Activated T-cell treated with anti-CD3 and anti-CD28 coated beads for 4 hours (primary cell): ENCODE measurements around the gene RNF182.
"Not testable (repeated sequence)": the region's sequence is repeated elsewhere in the genome, so short reads cannot be mapped to it uniquely, and the experiment has no call there.

Source experiments
- DNase-seq: peaks from one replicate; pipeline ENCODE4 v3.0.0-alpha.2; 2020

RNF182 gene

DNA sequence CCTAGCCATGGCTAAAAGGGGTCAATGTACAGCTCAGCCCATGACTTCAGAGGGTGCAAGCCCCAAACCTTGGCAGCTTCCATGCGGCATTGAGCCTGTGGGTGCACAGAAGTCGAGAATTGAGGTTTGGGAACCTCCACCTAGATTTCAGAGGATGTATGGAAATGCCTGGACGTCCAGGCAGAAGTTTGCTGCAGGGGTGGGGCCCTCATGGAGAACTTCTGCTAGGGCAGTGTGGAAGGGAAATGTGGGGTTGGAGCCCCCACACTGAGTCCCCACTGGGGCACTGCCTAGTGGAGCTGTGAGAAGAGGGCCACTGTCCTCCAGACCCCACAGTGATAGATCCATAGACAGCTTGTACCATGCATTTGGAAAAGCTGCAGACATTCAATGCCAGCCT lies 47.9 kb downstream of the RNF182 start:
- DNase-seq, result not testable (repeated sequence)

- not testable (repeated sequence) for DNase-seq
These were observed 48.7 kb downstream of the RNF182 start for GRCh38 chr6:13973422-13973821.

GRCh38 chr6:13978102-13978640 lies 53.4 kb downstream of the RNF182 start:
- DNase-seq, result no peak

DNA sequence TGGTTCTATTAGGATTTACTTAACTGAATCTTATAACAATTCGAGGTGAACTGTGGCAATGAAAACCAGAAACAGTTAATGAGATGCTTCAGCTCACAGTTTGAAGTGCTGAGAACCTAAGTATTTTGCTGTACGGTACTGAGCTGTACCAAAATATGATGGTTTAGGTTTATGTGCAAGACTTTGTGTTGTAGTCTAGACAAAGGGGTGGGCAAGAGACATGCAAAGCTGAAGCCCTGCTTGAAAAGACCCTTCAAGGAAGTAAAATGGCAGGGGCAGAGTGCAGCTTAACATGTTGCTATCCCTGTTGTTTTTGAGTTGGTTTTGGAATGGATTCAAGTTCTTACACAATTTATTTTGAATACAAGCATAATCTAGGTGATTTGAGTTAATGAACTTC lies 54.0 kb downstream of the RNF182 start:
- no peak for DNase-seq

DNA sequence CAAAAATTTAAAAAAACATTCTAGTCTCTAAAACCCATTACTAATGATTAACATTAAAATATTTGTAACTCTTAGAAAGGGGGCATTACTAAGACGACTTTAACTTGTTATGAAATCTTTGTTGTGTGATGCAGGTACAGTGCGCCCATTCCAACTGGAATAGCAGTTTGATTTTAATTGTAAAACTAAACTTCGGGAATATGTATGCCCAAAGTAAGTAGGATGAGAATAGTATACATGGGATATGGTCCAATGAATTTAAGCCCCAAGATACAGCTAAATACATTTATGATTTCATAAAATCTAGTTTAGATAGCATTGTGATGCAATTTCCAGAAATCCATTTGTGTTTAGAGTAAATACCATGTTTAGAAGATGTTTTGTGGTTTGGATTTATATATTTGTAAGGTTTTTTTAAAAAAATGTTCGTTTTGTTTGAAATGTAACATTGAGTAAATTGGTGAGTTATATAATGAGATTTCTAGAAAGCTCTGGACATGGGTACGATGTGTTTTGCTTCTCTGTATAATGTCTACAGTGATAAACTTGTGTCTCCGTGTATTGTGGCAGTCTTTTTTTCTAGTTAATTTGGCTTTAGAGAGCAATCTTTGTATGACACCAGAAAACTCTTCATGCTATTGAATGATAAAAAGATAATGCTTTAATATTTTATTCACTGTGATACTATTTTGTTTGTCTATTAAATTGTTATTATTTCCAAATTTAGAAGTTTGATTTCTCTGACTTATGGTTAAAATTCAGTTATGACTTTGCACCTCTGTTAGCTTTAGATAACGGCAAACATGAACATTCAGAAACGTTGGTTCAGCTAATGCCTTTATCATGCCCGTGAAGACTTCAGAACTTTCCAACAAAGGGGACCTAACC lies 54.8 kb downstream of the RNF182 start:
- DNase-seq, result no peak

DNA sequence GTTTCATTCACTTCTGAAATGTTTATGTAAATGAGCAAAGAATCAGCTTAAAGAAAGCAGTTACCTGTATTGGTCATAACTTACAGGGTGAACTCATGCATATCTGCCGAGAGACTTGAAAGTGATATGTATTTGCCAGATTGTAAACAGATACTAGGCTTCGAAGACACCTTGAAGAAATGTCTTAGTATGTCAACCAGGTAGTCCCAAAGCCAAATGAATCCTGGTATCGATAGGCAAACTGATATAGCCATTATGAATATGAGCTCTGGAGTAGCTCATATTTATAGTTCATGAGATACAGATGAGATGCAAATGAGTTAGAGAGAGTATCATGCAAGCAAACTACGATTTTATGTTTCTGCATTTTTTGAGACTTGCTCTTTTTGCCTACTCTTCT lies 55.8 kb downstream of the RNF182 start:
- DNase-seq, result no peak

- DNase-seq, result no peak
These were observed 61.0 kb downstream of the RNF182 start for GRCh38 chr6:13985663-13986325.

DNA sequence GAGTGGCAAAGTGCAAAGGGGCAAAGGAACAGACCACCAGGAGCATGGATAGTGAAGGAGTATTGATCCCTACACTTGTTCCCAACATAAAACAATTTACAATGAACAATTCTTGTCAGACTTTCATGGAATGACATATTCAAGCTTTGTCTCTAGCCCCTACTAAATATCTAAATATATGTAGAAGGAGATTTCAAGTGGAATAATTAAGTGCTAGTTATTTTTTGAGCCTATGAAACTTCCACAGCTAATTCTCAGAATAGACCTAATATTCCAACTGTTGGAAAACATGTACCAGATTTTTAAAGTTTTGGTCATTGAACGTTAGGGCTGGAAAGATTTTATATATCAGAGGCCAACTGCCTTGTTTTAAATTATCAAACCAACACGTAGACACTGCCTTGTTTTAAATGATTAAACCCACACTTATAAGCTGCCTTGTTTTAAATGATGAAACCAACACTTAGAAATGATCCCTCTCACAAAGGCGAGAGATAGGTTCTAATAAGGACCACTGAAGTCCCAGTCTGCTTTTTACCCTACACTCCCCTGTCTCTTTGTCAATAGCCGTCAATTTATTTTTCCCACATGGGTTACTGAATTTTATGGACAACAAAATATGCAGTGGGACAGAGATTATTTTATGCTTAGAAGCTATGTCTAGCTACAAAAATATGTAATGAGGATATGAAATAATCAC lies 62.1 kb downstream of the RNF182 start:
- no peak for DNase-seq

DNA sequence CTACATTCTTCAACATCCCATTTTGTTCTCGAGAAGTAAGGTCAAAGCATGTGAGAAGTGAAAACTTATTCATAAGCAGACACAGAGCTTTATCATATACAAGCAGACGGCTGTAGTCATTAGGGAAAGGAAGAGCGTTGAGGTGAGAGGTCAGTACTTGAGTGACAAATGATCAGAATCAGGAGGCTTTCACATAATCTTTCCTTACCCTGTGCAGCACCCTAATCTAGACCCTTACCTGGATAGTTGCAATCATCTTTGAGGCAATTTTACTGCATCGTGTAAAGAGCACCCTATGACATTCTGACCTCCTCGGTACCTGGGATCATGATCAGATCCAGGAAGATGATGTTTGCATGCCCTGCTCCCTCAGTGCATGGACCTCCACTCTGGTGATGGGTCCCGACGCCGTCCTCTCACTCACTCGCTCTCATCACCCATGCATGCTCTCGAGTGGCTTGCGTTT lies 62.7 kb downstream of the RNF182 start:
- DNase-seq, result no peak

DNA sequence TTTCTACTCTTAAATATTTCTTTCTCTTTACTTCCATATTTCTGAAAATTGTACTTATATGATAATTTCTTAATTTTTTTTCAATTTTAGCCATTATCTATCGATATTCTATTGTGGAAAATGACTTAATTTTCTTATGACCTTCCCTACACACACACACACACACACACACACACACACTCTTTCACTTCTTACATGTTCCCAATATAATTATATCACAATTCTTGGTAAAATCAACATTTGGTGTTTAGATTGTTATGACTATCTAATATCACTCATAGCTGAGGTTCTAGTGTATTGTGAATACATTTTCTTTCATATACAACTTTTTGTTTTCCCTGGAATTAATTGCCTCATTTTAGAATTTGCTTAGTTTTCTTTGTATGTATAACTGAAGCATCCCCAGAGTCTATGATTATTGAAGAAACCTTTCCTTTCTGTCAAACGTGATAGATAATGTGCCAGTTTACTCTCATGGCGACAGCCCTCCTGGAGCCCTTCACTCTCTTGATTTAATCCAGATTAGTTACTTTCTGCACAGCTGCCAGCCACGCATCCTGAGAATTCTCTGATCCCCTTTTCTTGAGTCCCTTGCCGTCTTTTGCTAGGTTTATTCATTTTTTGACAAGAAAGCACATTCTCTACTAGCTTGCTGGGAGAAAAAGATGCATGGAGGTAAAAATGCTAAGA lies 63.4 kb downstream of the RNF182 start:
- no peak for DNase-seq

GRCh38 chr6:13988908-13989307 lies 64.2 kb downstream of the RNF182 start:
- no peak for DNase-seq

- DNase-seq, result no peak
These were observed 64.9 kb downstream of the RNF182 start for GRCh38 chr6:13989496-13990144.

DNA sequence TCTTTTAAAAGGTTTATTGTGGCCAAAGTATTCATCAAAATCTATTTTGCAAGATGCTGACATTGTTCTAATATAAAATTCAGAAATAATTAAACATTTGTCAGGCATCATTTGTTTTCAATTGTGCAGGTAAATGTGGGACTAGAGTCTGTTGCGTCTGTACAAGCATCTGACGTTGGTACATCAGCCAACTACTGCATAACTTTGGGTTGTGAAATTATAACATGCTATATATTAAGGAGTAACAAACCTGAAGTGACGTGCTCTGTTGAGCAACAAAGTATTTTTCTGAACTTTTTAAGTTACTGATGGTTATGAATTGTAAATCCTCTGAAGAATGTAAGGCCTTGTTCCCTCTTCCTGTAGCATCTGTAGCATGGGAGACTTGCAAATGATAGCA lies 66.0 kb downstream of the RNF182 start:
- DNase-seq, result no peak

DNA sequence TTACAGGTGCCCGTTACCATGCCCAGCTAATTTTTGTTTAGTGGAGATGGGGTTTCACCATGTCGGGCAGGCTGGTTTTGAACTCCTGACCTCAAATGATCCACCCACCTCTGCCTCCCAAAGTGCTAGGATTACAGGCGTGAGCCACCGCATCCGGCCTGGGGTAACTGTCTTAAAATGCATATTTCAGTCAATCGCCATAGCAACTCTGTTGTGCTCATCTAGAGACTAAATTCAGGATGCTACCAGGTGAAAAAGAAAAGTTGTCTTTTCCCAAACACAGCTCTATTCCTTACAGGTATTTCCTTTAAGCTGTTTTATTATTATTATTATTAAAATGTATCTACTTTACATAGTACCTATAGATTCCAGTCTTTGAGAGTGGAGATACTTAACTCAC lies 66.6 kb downstream of the RNF182 start:
- no peak for DNase-seq

DNA sequence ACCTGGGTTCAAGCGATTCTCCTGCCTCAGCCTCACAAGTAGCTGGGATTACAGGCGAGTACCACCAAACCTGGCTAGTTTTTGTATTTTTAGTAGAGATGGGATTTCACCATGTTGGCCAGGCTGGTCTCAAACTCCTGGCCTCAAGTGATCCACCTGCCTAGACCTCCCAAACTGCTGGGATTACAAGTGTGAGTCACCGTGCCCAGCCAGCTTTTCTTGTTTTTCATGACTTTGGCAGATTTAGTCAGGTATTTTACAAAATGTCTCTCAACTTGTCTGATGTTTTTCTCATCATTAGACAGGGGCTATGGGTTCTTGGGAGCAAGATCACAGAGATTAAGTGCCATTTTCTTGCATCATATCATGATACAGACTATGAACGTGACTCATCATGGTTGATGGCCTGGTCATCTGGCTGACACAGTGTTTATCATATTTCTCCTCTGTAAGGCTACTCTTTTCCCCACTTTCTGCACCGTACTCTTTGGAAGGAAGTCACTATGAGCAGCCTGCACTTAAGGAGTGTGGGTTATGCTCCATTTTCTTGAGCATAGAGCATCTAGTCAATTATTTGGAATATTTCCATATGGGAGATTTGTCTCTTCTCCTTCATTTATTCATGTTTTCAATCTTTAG lies 67.8 kb downstream of the RNF182 start:
- no peak for DNase-seq

- DNase-seq, result no peak
These were observed 68.7 kb downstream of the RNF182 start for GRCh38 chr6:13993416-13993815.

GRCh38 chr6:13998356-13998755 lies 73.6 kb downstream of the RNF182 start:
- no peak for DNase-seq

GRCh38 chr6:14000901-14001300 lies 76.1 kb downstream of the RNF182 start:
- no peak for DNase-seq

- no peak for DNase-seq
These were observed 76.7 kb downstream of the RNF182 start for GRCh38 chr6:14001329-14002012.

DNA sequence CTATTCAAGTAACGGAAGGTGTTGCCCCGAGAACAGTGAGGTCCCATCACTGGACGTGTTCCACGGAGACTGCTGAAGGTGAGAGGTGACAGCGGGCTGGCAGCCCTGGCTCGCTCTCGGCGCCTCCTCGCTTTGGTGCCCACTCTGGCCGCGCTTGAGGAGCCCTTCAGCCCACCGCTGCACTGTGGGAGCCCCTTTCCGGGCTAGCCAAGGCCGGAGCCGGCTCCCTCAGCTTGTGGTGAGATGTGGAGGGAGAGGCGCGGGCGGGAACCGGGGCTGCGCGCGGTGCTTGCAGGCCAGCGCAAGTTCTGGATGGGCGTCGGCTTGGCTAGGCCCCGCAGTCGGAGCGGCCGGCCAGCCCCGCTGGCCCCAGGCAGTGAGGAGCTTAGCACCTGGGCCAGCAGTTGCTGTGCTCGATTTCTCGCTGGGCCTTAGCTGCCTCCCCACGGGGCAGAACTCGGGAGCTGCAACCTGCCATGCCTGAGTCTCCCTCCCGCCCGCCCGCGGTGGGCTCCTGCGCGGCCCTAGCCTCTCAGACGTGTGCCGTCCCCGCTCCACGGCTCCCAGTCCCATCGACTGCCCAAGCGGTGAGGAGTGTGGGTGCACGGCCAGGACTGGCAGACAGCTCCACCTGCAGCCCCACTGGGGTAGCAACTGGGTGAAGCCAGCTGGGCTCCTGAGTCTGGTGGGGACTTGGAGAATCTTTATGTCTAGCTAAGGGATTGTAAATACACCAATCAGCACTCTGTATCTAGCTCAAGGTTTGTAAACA lies 77.6 kb downstream of the RNF182 start:
- DNase-seq, result no peak
